OCI-LY7 (cell line): ENCODE results near the gene TMEM176A. TPM values are rescaled to one million over a fixed set of nuclear protein-coding genes. Genes with fewer than 3 reads are reported as not detected.

ENCODE experiments used
- BruUV-seq: library from RNA; stranded (reverse); fragments of 400-500 nt; replicated peaks from 2 replicates; lab custom pipeline; 2021; lab: Mats Ljungman, UMichigan
- CTCF ChIA-PET: fragments of 300-600 bp; sonication (Branson Sonifier 250); formaldehyde crosslinking; loops from one replicate; lab custom pipeline; 2022; ENCODE audit warnings: antibody characterized with exemption; ENCODE audit not compliant: unreplicated experiment; lab: Charles Lee
- POLR2A ChIA-PET: fragments of 300-600 bp; sonication (Branson Sonifier 250); formaldehyde crosslinking; loops from one replicate; lab custom pipeline; 2022; ENCODE audit warnings: antibody characterized with exemption; lab: Charles Lee
- DNase-seq: peaks from one replicate; pipeline ENCODE4 v3.0.0-alpha.2; 2015; ENCODE audit warnings: low spot score
- H2AFZ ChIP-seq: fragments of 200-600 bp; sonication (generic), shearing (Covaris generic); 2 replicates; pipeline ENCODE4 v1.6.1; 2014; ENCODE audit warnings: mild to moderate bottlenecking, antibody characterized with exemption, low read length, moderate library complexity
- H3K27ac ChIP-seq: fragments of 200-600 bp; sonication (generic); 2 replicates; pipeline ENCODE4 v1.5.1; 2014; ENCODE audit warnings: mixed run types, low read depth, mild to moderate bottlenecking, moderate library complexity, low read length, inconsistent platforms; ENCODE audit not compliant: poor library complexity, severe bottlenecking
- H3K36me3 ChIP-seq: fragments of 200-600 bp; sonication (generic); 2 replicates; pipeline ENCODE4 v1.6.1; 2014; ENCODE audit warnings: mild to moderate bottlenecking, antibody characterized with exemption, low read length, moderate library complexity, mixed read lengths; ENCODE audit not compliant: insufficient read depth
- H3K4me1 ChIP-seq: fragments of 200-600 bp; sonication (generic); 2 replicates; pipeline ENCODE4 v1.5.1; 2014; ENCODE audit warnings: mild to moderate bottlenecking, low read length; ENCODE audit not compliant: insufficient read depth, poor library complexity, severe bottlenecking
- H3K4me2 ChIP-seq: fragments of 200-600 bp; sonication (generic); 2 replicates; pipeline ENCODE4 v1.6.1; 2014; ENCODE audit warnings: mild to moderate bottlenecking, low read length
- H3K4me3 ChIP-seq: fragments of 200-600 bp; sonication (generic); 2 replicates; pipeline ENCODE4 v1.5.1; 2014; ENCODE audit warnings: mild to moderate bottlenecking, low read depth, low read length; ENCODE audit not compliant: poor library complexity, severe bottlenecking
- H3K79me2 ChIP-seq: fragments of 200-600 bp; sonication (generic); 2 replicates; pipeline ENCODE4 v1.6.1; 2016; ENCODE audit warnings: low read depth, mild to moderate bottlenecking, low read length, moderate library complexity, mixed read lengths; ENCODE audit not compliant: insufficient read depth
- H3K9me2 ChIP-seq: fragments of 200-600 bp; sonication (generic); 2 replicates; pipeline ENCODE4 v1.6.1; 2016; ENCODE audit warnings: mild to moderate bottlenecking, low read length, mixed read lengths; ENCODE audit not compliant: insufficient read depth
- H3K9me3 ChIP-seq: fragments of 200-600 bp; sonication (generic); 2 replicates; pipeline ENCODE4 v1.6.1; 2014; ENCODE audit warnings: mild to moderate bottlenecking, mixed run types, low read length, mixed read lengths
- H4K20me1 ChIP-seq: fragments of 200-600 bp; sonication (generic); 2 replicates; pipeline ENCODE4 v1.6.1; 2014; ENCODE audit warnings: mild to moderate bottlenecking, antibody characterized with exemption, low read length, moderate library complexity, mixed read lengths; ENCODE audit not compliant: insufficient read depth
- CTCF ChIP-seq: fragments of 200-600 bp; sonication (generic); conservative IDR thresholded peaks from 2 replicates; pipeline ENCODE4 v1.5.1; 2014; ENCODE audit warnings: mild to moderate bottlenecking, antibody characterized with exemption, low read length, moderate library complexity, mixed read lengths
- EZH2phosphoT487 ChIP-seq: fragments of 200-600 bp; sonication (generic); IDR thresholded peaks from 2 replicates; pipeline ENCODE4 v1.6.1; 2018; ENCODE audit warnings: low read depth, borderline replicate concordance, mild to moderate bottlenecking, mixed run types, antibody characterized with exemption, low read length, moderate library complexity, mixed read lengths
- intact Hi-C: fragments of 100-400 bp; cut with micrococcal nuclease; formaldehyde crosslinking; loops from one replicate; pipeline ENCODE4 v1.10.0; 2022; ENCODE audit not compliant: unreplicated experiment
- total RNA-seq, 2 experiments: library from RNA; depleted of rRNA in 1 of 2; stranded (reverse); fragments of >200 nt in 1 of 2; shearing (Covaris generic) in 1 of 2; gene quantifications; 2 replicates each; pipeline ENCODE4 v1.2.3, GENCODE V29; 2014 to 2022

The TMEM176A gene
- total RNA-seq, 2 experiments from 2014 or later, result not detected

GRCh38 chr7:150755473-150756099 lies 45.0 kb upstream of the TMEM176A start:
- CTCF ChIA-PET, result no interaction called here
- Histone ChIP-seq H3K4me2 (no peak overlapping the region), H4K20me1 (0 out of 2 replicates have a peak, but pooled peaks cover 3% of the 10 kb centered on the region), H3K36me3 (no peaks in the 10 kb centered on the region), H2AFZ (no peak overlapping the region), H3K27ac (no peak overlapping the region), H3K79me2 (no peaks in the 10 kb centered on the region), H3K9me3 (no peaks in the 10 kb centered on the region), H3K4me3 (no peak overlapping the region), H3K4me1 (no peaks in the 10 kb centered on the region), H3K9me2 (no peaks in the 10 kb centered on the region)
- POLR2A ChIA-PET, result interaction anchor here (0.6 kb wide), 1 partner anchor 63 kb away, joined by 3 read pairs; no protein-coding TSS in a partner anchor
- intact Hi-C loops, result loop anchor here (5.0 kb wide), 1 partner anchor 308 kb away; no protein-coding TSS in a partner anchor
- TF ChIP-seq EZH2phosphoT487, result no peak
- no peak for TF ChIP-seq CTCF
- no peak for DNase-seq
- BruUV-seq, result no TSS peak

GRCh38 chr7:150756166-150756565 lies 44.4 kb upstream of the TMEM176A start:
- Histone ChIP-seq H3K4me3 (no peak overlapping the region), H3K27ac (no peak overlapping the region), H3K79me2 (no peaks in the 10 kb centered on the region), H3K36me3 (no peaks in the 10 kb centered on the region), H4K20me1 (no peaks in the 10 kb centered on the region), H3K9me2 (no peaks in the 10 kb centered on the region), H3K9me3 (no peaks in the 10 kb centered on the region), H2AFZ (no peak overlapping the region), H3K4me2 (no peak overlapping the region), H3K4me1 (no peaks in the 10 kb centered on the region)
- ChIA-PET CTCF (no interaction called here), POLR2A (interaction anchor here (0.6 kb wide), 1 partner anchor 62 kb away, joined by 3 read pairs; no protein-coding TSS in a partner anchor)
- no TSS peak for BruUV-seq
- intact Hi-C loops, result loop anchor here (5.0 kb wide), 1 partner anchor 309 kb away; no protein-coding TSS in a partner anchor
- TF ChIP-seq CTCF (no peak), EZH2phosphoT487 (no peak)
- DNase-seq, result no peak

- Histone ChIP-seq H4K20me1 (no peaks in the 10 kb centered on the region), H3K79me2 (no peaks in the 10 kb centered on the region), H2AFZ (no peak overlapping the region), H3K9me3 (no peaks in the 10 kb centered on the region), H3K4me2 (no peak overlapping the region), H3K4me1 (no peaks in the 10 kb centered on the region), H3K4me3 (no peak overlapping the region), H3K36me3 (no peaks in the 10 kb centered on the region), H3K9me2 (no peaks in the 10 kb centered on the region), H3K27ac (no peak overlapping the region)
- TF ChIP-seq EZH2phosphoT487, result no peak
- TF ChIP-seq CTCF, result peak; percentile 66
- POLR2A ChIA-PET, result no interaction called here
- no TSS peak for BruUV-seq
- intact Hi-C loops, result loop anchor here (5.0 kb wide), 1 partner anchor 310 kb away; no protein-coding TSS in a partner anchor
- no peak for DNase-seq
- CTCF ChIA-PET, result no interaction called here
These were observed 43.7 kb upstream of the TMEM176A start for GRCh38 chr7:150756858-150757257.
